Right atrium auricular region (tissue), 2 donors: ENCODE results near the gene TIMM17A. TPM values are rescaled to one million over a fixed set of nuclear protein-coding genes. Genes with fewer than 3 reads are reported as not detected.

Source experiments
- DNase-seq: peaks from one replicate; pipeline ENCODE4 v3.0.0-alpha.2; 2019; ENCODE audit warnings: low spot score
- H3K27ac ChIP-seq, 2 donors: fragments of 200-600 bp; sonication (generic); 1 replicate in 1 of 2; 2 replicates in 1 of 2; pipeline ENCODE4 v1.5.1; 2016 to 2019
- H3K27me3 ChIP-seq, 2 donors: fragments of 200-600 bp; sonication (generic); one replicate each; pipeline versions ENCODE4 v1.5.1 to v1.6.0; 2017 to 2019
- H3K36me3 ChIP-seq: fragments of 200-600 bp; sonication (generic); one replicate; pipeline ENCODE4 v1.5.1; 2016
- H3K4me1 ChIP-seq, 2 donors: fragments of 200-600 bp; sonication (generic); one replicate each; pipeline versions ENCODE4 v1.5.1 to v1.6.0; 2017 to 2019
- H3K4me3 ChIP-seq, 2 donors: fragments of 200-600 bp; sonication (generic); 1 replicate in 1 of 2; 2 replicates in 1 of 2; pipeline ENCODE4 v1.5.1; 2017 to 2019; ENCODE audit warnings: mild to moderate bottlenecking in 1 of 2, moderate library complexity in 1 of 2
- H3K9me3 ChIP-seq, 2 donors: fragments of 200-600 bp; sonication (generic); one replicate each; pipeline ENCODE4 v1.5.1; 2019
- total RNA-seq, 2 donors: library from RNA; depleted of rRNA; stranded (reverse); fragments of >200 nt; gene quantifications; one replicate each; pipeline ENCODE4 v1.1.0, GENCODE V29; 2016
- TF ChIP-seq, protein P1 (sequence below), 2 donors: fragments of 200-600 bp; sonication (generic); IDR thresholded peaks; one replicate each; pipeline ENCODE4 v1.5.1; 2019; ENCODE audit warnings: antibody characterized with exemption in 2 of 2

The TIMM17A gene
- total RNA-seq, 2 donors from 2014 or later = 42.7 to 59.1 TPM

GRCh38 chr1:201925301-201925567, 30.1 kb upstream of the TIMM17A start:
- H3K4me1 ChIP-seq = peaks cover 0 to 1% of the 10 kb centered on the region in 2 donors
- H3K9me3 ChIP-seq = no peaks in the 10 kb centered on the region
- H3K27me3 ChIP-seq = no peaks in the 10 kb centered on the region
- TF ChIP-seq, protein P1, sequence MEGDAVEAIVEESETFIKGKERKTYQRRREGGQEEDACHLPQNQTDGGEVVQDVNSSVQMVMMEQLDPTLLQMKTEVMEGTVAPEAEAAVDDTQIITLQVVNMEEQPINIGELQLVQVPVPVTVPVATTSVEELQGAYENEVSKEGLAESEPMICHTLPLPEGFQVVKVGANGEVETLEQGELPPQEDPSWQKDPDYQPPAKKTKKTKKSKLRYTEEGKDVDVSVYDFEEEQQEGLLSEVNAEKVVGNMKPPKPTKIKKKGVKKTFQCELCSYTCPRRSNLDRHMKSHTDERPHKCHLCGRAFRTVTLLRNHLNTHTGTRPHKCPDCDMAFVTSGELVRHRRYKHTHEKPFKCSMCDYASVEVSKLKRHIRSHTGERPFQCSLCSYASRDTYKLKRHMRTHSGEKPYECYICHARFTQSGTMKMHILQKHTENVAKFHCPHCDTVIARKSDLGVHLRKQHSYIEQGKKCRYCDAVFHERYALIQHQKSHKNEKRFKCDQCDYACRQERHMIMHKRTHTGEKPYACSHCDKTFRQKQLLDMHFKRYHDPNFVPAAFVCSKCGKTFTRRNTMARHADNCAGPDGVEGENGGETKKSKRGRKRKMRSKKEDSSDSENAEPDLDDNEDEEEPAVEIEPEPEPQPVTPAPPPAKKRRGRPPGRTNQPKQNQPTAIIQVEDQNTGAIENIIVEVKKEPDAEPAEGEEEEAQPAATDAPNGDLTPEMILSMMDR (IDR thresholded peaks at IDR 0.05) = no peak
- no peak overlapping the region for H3K4me3 ChIP-seq
- H3K36me3 ChIP-seq = no peaks in the 10 kb centered on the region
- no peak overlapping the region for H3K27ac ChIP-seq
- no peak for DNase-seq

- Histone ChIP-seq H3K27me3 (no peaks in the 10 kb centered on the region), H3K27ac (peak overlapping the region in 1 of 2 donors; percentile 11), H3K36me3 (peaks cover 9% of the 10 kb centered on the region), H3K4me3 (no peak overlapping the region), H3K4me1 (no peaks in the 10 kb centered on the region), H3K9me3 (no peaks in the 10 kb centered on the region)
- no peak for DNase-seq
- TF ChIP-seq, protein P1 (IDR thresholded peaks at IDR 0.05) = no peak
Measured at GRCh38 chr1:201925981-201926645, 29.2 kb upstream of the TIMM17A start.

GRCh38 chr1:201928266-201928665, 27.0 kb upstream of the TIMM17A start:
- TF ChIP-seq, protein P1 (IDR thresholded peaks at IDR 0.05) = no peak
- peaks cover 9% of the 10 kb centered on the region for H3K36me3 ChIP-seq
- no peaks in the 10 kb centered on the region for H3K4me1 ChIP-seq
- no peak for DNase-seq
- no peaks in the 10 kb centered on the region for H3K9me3 ChIP-seq
- no peak overlapping the region for H3K27ac ChIP-seq
- H3K4me3 ChIP-seq = no peak overlapping the region
- H3K27me3 ChIP-seq = no peaks in the 10 kb centered on the region

DNA sequence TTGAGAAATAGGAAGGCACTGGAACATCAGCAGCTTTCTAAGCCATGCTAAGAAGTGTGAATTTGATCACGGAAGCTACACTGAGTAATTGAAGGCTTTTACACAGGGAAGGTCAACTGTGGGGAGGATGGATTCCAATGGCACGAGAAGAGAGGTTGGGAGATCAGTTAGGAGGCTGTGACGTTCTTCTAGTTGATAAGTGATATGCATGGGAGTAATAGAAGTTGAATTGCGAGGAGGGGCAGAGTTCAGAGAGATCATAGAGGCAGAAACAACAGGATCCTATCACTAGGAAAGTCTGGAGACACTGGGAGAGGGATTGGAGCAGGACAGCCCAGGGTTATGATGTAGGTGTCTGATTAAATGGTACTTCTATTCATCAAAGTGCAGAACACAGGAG, 25.2 kb upstream of the TIMM17A start:
- H3K27ac ChIP-seq = no peak overlapping the region
- H3K9me3 ChIP-seq = no peaks in the 10 kb centered on the region
- no peaks in the 10 kb centered on the region for H3K4me1 ChIP-seq
- peaks cover 9% of the 10 kb centered on the region for H3K36me3 ChIP-seq
- no peaks in the 10 kb centered on the region for H3K27me3 ChIP-seq
- H3K4me3 ChIP-seq = no peak overlapping the region
- TF ChIP-seq, protein P1 (IDR thresholded peaks at IDR 0.05) = no peak
- DNase-seq = no peak

DNA sequence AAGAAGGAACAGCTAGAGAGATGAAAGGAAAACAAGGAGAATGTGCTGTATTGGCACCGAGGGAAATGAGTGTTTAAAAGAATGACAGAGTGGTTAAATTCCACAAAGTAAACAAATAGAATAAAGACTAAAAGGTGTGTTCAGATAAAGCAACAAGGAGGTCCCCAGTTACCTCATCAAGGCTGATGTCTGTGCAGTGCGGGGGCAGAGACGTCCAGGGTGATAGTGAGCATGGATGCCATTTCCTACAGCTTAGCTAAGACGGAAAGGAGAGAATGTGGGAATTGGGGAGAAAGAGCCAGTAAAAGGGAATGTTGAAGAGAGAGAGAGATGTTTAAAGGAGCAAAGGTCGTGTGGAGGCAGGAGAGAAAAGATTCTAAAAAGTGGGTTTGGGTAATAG, 24.5 kb upstream of the TIMM17A start:
- Histone ChIP-seq H3K9me3 (no peaks in the 10 kb centered on the region), H3K4me1 (no peaks in the 10 kb centered on the region), H3K27ac (no peak overlapping the region), H3K36me3 (peaks cover 9% of the 10 kb centered on the region), H3K4me3 (no peak overlapping the region), H3K27me3 (no peaks in the 10 kb centered on the region)
- TF ChIP-seq, protein P1 (IDR thresholded peaks at IDR 0.05) = no peak
- no peak for DNase-seq

DNA sequence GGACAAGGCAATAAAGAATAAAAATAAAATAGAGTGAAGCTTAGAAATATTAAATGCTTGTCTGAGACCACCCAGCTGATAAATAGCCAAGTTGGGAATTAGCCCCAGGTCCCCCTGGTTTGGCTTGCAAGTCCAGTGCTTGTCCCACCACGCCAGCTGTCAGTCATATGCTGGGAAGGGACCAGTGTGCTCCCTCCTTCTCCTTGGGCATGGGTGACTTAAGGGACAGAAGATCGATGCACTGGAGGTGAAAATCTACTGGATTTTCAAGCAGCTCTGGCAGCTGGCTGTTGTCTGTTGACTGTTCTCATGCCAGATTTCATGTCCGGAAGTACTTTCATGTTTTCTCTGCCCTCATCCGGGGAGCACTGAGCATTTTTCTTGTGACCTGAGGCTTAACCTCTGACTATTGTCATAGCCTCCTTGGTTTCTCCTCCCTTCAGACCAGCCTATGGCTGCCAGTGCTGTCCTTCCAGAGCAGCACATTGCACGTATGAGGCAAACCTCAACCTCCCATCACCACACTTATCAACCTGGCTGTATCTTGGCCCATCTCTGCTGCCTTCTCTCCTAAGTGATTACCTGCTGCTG, 21.4 kb upstream of the TIMM17A start:
- Histone ChIP-seq H3K27ac (no peak overlapping the region), H3K27me3 (no peaks in the 10 kb centered on the region), H3K9me3 (no peaks in the 10 kb centered on the region), H3K4me1 (peaks cover 0 to 13% of the 10 kb centered on the region in 2 donors), H3K36me3 (peaks cover 9% of the 10 kb centered on the region), H3K4me3 (no peak overlapping the region)
- no peak for DNase-seq
- TF ChIP-seq, protein P1 (IDR thresholded peaks at IDR 0.05) = no peak
